ENCODE results near the gene EEFSEC. TPM values are rescaled to one million over a fixed set of nuclear protein-coding genes. Genes with fewer than 3 reads are reported as not detected.

The EEFSEC gene
- total and polyA plus RNA-seq, 2 of the 4 experiments (the other 2 are of a cell fraction): 4.5 to 9.3 TPM

DNA sequence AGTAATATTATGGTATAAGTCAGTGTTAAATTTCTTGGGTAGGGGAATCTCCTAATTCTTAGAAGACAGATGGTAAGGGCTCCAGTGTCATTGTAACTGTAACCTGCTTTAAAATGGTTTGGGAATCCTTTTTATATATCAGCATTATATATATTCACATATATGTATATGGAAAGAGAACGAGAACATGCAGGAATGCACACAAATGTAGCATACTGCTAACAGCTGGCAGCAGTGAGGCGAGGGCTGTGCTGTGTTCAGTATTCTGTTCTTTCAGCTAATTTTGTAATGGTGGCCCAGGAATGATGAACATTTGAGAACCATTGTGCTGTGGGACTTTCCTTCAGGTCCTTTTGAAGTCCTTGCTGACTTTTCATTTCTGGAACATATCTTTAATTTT, 60.8 kb downstream of the EEFSEC start:
- Histone ChIP-seq H4K91ac (ENCODE audit: insufficient read depth, low read depth, low read length) (no peak overlapping the region), H3K4me3 (ENCODE audit: insufficient read depth, low read depth, low read length) (no peak overlapping the region), H2BK15ac (ENCODE audit: low read depth, low read length) (no peak overlapping the region), H3K9ac (ENCODE audit: low read depth, low read length) (no peak overlapping the region), H3K14ac (replicated peaks; ENCODE audit: low read depth, low read length) (no peak overlapping the region), H3K36me3 (ENCODE audit: control insufficient read depth, insufficient read depth, low read length) (no peaks in the 10 kb centered on the region), H2AK5ac (ENCODE audit: low read depth, low read length) (no peak overlapping the region), H3K27me3 (ENCODE audit: control insufficient read depth, insufficient read depth, low read length) (no peaks in the 10 kb centered on the region), H3K4me1 (ENCODE audit: control insufficient read depth, insufficient read depth, low read length) (peaks cover 22% of the 10 kb centered on the region), H2AFZ (replicated peaks; ENCODE audit: low read length, poor library complexity) (no peak overlapping the region), H3K9me3 (ENCODE audit: control insufficient read depth, insufficient read depth, low read length) (no peaks in the 10 kb centered on the region), H2BK20ac (ENCODE audit: low read depth, low read length) (no peak overlapping the region), H3K56ac (ENCODE audit: extremely low read depth, insufficient read depth, low read length) (no peak overlapping the region), H4K8ac (ENCODE audit: low read depth in 2 of 2, low read length in 2 of 2) (no peak overlapping the region), H4K20me1 (ENCODE audit: insufficient read depth, low read length) (peaks cover 12% of the 10 kb centered on the region; the same call in 1 of the 2 replicates), H2BK120ac (ENCODE audit: low read depth, low read length) (no peak overlapping the region), H3K9me1 (ENCODE audit: insufficient read depth, low read length) (peaks cover 28% of the 10 kb centered on the region), H3K4ac (ENCODE audit: low read depth, low read length) (no peak overlapping the region), H2AK9ac (replicated peaks; ENCODE audit: low read depth, low read length, poor library complexity) (no peak overlapping the region), H3K4me2 (ENCODE audit: low read depth, low read length) (no peak overlapping the region), H3K23ac (ENCODE audit: low read depth, low read length) (no peak overlapping the region), H3K79me1 (ENCODE audit: low read depth in 1 of 2, low read length in 2 of 2) (peaks cover 9 to 26% of the 10 kb centered on the region in 2 experiments), H3K18ac (ENCODE audit: low read depth, low read length) (no peak overlapping the region), H3K27ac (ENCODE audit: insufficient read depth, low read length) (no peak overlapping the region), H2BK5ac (ENCODE audit: low read depth, low read length, poor library complexity, severe bottlenecking) (no peak overlapping the region), H4K5ac (ENCODE audit: low read depth, low read length) (no peak overlapping the region)
- intact Hi-C loops (cut with micrococcal nuclease): no loop called here
- no CpG with 5 or more reads among the region's 2 CpGs for WGBS, 2 experiments (ENCODE audit: extremely low coverage in 2 of 2, insufficient read length in 1 of 2)
- no peak for TF ChIP-seq RCOR1 (IDR thresholded peaks at IDR 0.05; ENCODE audit: insufficient replicate concordance, low read length)
- TF ChIP-seq, protein P1, sequence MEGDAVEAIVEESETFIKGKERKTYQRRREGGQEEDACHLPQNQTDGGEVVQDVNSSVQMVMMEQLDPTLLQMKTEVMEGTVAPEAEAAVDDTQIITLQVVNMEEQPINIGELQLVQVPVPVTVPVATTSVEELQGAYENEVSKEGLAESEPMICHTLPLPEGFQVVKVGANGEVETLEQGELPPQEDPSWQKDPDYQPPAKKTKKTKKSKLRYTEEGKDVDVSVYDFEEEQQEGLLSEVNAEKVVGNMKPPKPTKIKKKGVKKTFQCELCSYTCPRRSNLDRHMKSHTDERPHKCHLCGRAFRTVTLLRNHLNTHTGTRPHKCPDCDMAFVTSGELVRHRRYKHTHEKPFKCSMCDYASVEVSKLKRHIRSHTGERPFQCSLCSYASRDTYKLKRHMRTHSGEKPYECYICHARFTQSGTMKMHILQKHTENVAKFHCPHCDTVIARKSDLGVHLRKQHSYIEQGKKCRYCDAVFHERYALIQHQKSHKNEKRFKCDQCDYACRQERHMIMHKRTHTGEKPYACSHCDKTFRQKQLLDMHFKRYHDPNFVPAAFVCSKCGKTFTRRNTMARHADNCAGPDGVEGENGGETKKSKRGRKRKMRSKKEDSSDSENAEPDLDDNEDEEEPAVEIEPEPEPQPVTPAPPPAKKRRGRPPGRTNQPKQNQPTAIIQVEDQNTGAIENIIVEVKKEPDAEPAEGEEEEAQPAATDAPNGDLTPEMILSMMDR (conservative IDR thresholded peaks at IDR 0.05; ENCODE audit: low read depth, low read length): no peak
- TF ChIP-seq CHD1 (IDR thresholded peaks at IDR 0.05; ENCODE audit: low read depth, low read length): no peak
- TF ChIP-seq NFE2L2 (IDR thresholded peaks at IDR 0.05; ENCODE audit: low read depth, low read length): no peak
- no peak for TF ChIP-seq SMC3 (IDR thresholded peaks at IDR 0.05; ENCODE audit: low read depth, low read length)
- no peak for TF ChIP-seq BHLHE40 (IDR thresholded peaks at IDR 0.05; ENCODE audit: low read depth, low read length)
- no peak for TF ChIP-seq MAFK (IDR thresholded peaks at IDR 0.05; ENCODE audit: low read depth, low read length)
- no peak for TF ChIP-seq FOS (IDR thresholded peaks at IDR 0.05; ENCODE audit: low read depth, low read length)
- no peak for TF ChIP-seq POLR2A (IDR thresholded peaks at IDR 0.05; ENCODE audit: low read depth, low read length)
- TF ChIP-seq, protein P2, sequence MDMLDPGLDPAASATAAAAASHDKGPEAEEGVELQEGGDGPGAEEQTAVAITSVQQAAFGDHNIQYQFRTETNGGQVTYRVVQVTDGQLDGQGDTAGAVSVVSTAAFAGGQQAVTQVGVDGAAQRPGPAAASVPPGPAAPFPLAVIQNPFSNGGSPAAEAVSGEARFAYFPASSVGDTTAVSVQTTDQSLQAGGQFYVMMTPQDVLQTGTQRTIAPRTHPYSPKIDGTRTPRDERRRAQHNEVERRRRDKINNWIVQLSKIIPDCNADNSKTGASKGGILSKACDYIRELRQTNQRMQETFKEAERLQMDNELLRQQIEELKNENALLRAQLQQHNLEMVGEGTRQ (IDR thresholded peaks at IDR 0.05; ENCODE audit: low read depth, low read length): no peak
- TF ChIP-seq RAD21 (IDR thresholded peaks at IDR 0.05; ENCODE audit: low read length): no peak
- TF ChIP-seq, protein P3, sequence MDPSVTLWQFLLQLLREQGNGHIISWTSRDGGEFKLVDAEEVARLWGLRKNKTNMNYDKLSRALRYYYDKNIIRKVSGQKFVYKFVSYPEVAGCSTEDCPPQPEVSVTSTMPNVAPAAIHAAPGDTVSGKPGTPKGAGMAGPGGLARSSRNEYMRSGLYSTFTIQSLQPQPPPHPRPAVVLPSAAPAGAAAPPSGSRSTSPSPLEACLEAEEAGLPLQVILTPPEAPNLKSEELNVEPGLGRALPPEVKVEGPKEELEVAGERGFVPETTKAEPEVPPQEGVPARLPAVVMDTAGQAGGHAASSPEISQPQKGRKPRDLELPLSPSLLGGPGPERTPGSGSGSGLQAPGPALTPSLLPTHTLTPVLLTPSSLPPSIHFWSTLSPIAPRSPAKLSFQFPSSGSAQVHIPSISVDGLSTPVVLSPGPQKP (IDR thresholded peaks at IDR 0.05; ENCODE audit: borderline replicate concordance, low read depth, low read length): no peak
- TF ChIP-seq MXI1 (IDR thresholded peaks at IDR 0.05; ENCODE audit: borderline replicate concordance, low read depth, low read length): no peak
- TF ChIP-seq RFX5 (IDR thresholded peaks at IDR 0.05; ENCODE audit: low read depth, low read length): no peak
- no peak for TF ChIP-seq MAZ (IDR thresholded peaks at IDR 0.05; ENCODE audit: borderline replicate concordance, low read depth, low read length)
- TF ChIP-seq CEBPB (IDR thresholded peaks at IDR 0.05; ENCODE audit: low read depth, low read length): no peak
- POLR2A ChIA-PET (ENCODE audit: unreplicated experiment): no interaction called here
- dilution Hi-C loops (cut with HindIII; ENCODE audit: low sequenced_read_pairs, unreplicated experiment): no loop called here
- CTCF ChIA-PET: no interaction called here
- in situ Hi-C loops (cut with MboI; ENCODE audit: low sequenced_read_pairs): no loop called here
- BruUV-seq (replicated peaks): no TSS peak
- no peak for ATAC-seq (ENCODE audit: low read depth)
- DNase-seq: no peak
